GM10266 (cell line): ENCODE data around the gene TRAPPC3L.

Experiments used
- DNase-seq: peaks from one replicate; pipeline ENCODE4 v3.0.0; 2012; ENCODE audit errors: extremely low spot score
- TF ChIP-seq, protein P1 (sequence below): IDR thresholded peaks from 2 replicates; pipeline ENCODE4 v1.5.1; 2012; ENCODE audit warnings: mild to moderate bottlenecking, low read depth; ENCODE audit not compliant: control insufficient read depth, insufficient read depth; ENCODE audit errors: missing control alignments

The TRAPPC3L gene

DNA sequence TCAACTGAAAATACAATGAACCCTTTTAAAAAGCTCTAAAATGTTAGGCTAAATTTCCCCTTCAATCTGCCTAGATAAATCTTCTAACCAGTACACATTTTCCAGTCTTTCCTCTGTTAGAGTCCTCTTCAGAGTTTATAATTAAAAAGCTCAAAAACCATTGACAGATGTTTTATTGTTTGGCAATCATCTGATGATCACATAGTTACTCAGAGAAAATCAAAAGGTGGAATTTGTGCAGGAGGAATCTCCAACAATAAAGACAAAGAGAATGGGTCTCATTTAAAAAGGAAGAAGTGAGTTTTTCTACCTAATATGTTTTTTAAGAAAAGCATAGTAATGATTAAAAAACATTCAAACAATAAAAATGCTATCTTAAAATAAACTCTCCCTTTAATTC lies 3.1 kb downstream of the TRAPPC3L start:
- TF ChIP-seq, protein P1, sequence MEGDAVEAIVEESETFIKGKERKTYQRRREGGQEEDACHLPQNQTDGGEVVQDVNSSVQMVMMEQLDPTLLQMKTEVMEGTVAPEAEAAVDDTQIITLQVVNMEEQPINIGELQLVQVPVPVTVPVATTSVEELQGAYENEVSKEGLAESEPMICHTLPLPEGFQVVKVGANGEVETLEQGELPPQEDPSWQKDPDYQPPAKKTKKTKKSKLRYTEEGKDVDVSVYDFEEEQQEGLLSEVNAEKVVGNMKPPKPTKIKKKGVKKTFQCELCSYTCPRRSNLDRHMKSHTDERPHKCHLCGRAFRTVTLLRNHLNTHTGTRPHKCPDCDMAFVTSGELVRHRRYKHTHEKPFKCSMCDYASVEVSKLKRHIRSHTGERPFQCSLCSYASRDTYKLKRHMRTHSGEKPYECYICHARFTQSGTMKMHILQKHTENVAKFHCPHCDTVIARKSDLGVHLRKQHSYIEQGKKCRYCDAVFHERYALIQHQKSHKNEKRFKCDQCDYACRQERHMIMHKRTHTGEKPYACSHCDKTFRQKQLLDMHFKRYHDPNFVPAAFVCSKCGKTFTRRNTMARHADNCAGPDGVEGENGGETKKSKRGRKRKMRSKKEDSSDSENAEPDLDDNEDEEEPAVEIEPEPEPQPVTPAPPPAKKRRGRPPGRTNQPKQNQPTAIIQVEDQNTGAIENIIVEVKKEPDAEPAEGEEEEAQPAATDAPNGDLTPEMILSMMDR, result no peak
- DNase-seq, result no peak

DNA sequence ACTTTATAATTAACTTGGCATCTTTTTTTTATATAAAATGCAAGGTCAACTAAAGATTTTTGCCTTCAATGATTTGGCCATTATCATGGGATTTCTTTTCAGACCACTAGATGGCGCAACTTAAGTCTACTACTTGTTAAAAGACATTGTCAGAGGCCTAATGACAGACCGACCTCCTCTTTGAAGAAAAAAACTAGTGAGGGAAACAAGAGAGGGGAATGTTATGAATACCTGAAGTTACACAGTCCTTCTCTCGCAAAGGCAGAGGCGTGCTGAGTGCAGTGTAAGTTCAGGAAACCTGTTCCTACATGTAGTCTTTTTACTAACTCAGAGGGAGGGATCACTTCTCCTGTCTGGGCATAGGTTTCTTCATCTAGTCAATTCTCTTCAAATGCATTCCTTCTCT lies 9.3 kb downstream of the TRAPPC3L start:
- TF ChIP-seq, protein P1, result peak; percentile 71
- peak; percentile 38 for DNase-seq

DNA sequence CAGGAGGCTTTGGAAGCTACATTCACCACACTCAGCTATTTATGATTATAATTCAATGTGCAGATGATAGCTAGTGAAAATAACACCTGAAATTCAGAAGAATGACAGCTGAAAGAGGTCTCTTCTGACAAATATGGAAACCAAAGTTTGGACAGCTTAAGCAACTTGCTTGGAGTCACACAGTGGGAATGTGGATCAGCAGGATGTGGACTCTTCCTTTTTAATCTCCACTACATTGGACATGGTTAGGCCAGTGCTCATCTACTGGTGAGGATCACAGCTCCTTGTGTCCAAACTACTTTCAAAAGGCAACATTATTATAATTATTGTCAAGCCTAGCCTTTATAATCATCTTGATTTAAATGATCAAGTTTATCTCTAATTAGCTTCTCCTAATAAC lies 10.4 kb downstream of the TRAPPC3L start:
- no peak for DNase-seq
- TF ChIP-seq, protein P1, result no peak

DNA sequence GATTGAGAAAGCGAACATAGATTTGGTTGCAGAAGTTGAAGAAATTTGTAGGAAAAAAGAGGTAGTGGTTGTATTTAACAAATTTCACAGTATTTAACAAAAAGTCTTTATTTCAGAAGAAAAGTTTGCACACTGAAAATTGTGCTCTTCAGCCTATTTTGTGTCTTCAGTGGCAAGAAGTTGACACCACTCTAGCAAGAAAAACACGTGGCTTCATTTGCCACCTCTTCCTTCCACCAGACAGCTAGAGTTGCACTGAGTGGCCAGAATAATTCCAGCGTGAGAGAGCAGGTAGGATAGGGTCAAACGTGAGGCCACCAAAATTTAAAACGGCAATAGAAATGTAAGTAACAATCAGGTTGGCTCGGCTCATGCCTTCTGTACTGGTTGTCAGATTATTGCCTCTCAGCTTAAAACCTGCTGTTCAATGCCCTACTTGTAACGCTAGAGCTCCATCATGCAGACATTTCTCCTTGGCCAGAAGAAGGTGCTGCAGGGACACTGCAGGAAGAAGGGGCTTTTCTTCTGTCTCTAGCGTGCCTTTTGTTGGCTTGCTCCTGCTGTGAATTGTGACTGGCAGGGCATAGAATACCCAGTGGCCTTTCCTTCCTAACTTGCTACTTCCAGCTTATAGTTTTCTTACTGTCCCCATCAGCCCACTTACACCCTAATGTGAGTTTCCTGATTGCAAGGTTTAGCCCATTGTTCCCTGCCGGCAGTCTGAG lies 12.1 kb downstream of the TRAPPC3L start:
- TF ChIP-seq, protein P1, result no peak
- no peak for DNase-seq

DNA sequence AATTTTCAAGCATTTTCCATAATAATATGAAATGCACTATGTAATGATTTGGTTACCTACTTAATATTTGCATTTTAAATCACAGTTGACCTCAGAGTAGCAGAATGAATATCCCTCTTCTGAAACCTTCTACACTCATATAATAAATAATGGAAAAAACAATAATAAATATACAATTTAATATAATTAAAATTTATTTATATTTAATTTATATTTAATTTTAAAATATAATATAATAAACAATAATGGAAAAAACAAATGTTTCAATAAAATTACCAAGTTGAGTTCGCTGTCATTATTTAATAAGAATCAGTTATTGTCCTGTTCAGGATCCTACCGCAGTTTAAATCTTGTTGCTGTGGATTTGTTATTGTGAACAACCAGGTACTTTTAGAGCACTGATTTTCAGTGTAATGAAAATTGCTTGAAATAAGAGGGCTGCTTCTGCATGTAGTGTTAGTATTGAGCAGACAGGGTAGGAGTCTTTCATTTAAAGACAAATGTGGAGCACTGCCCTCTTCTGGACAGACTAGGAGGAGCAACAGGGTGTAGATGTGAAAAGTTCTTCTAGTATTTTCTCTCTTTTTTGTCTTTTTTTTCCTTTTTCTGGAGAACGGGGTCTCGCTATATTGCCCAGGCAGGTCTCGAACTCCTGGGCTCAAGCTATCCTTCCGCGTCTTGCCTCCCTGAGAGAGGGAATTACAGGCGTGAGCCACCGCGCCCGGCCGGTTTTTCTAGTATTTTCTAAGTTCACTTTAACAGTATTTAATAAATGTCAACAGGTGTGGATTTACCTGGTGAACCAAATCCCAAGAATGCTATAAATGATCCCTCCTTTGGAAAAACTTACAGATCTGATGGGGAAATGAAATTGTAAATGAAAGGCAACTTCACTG lies 13.6 kb downstream of the TRAPPC3L start:
- peak; percentile 49 for DNase-seq
- TF ChIP-seq, protein P1, result peak; percentile 75

DNA sequence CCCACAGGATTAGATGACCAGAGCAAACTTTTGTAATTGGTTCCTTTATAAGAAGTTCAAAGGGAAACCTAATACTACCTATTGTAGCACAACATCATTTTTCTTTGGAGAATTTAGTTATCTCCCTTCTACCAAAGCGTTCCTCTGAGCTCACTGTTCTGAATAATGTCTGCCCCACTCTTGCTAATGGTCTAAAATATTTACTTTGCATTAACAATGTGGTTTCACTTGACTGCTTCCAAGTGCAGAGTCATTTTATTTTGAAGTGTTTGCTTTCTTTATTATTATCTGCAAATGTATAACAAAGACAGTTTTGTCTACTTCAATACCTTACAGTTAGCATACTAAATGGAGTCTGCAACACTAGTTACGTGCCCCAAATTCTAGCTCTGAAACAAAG lies 15.0 kb downstream of the TRAPPC3L start:
- DNase-seq, result no peak
- TF ChIP-seq, protein P1, result no peak
